Measurements from ENCODE around the gene ELAVL1. TPM values are rescaled to one million over a fixed set of nuclear protein-coding genes. Genes with fewer than 3 reads are reported as not detected.

Gene ELAVL1
- polyA plus RNA-seq, 1 donor from 2014 or later, result 19.1 TPM

DNA sequence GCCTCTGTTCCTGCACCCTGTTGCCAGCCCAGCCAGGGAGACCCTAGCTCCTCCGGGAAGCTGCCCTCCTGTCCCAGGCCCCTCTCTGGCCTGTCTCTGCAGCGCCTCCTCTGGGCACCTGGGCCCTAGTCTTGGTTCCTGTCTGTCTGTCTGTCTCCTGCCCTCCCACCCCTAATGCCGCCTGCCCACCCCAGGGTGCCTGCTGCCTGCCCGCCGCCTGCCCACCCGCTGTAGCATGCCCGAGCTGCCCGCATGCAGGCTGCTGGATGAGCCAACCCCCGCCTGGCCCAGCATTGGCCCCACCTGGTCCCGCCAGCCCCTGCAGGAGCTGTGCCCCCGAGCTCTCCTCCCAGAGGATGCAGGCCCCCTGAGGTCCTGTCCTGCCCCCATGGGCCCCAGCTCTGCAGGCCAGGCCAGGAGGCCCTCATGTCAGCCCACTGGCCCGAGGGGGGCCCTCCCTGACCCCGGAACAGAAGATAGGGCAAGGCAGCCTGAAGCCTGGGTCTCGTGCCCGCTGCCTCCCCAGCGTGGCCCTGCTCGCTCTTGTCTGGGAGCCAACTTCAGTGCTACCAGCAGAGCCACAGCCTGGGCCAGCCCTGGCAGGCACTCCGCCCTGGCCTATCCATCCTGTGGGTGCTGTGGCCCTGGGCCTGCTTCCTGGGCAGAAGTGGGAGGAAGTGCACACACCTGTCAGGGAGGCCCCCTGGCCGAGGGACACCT lies 96.5 kb downstream of the ELAVL1 start:
- Histone ChIP-seq H3K9me2 (ENCODE audit: insufficient read depth, low read length) (no peaks in the 10 kb centered on the region), H3K27me3 (ENCODE audit: insufficient read depth, low read depth, low read length) (no peaks in the 10 kb centered on the region), H3K4me2 (ENCODE audit: low read length) (no peak overlapping the region), H3K27ac (ENCODE audit: low read length) (no peak overlapping the region), H3K79me2 (replicated peaks; ENCODE audit: insufficient read depth, low read length) (peaks cover 22% of the 10 kb centered on the region), H3F3A (ENCODE audit: insufficient read depth, low read length, poor library complexity, severe bottlenecking) (no peaks in the 10 kb centered on the region), H2AFZ (ENCODE audit: low read depth, low read length) (no peak overlapping the region), H3K9me3 (ENCODE audit: low read length) (no peaks in the 10 kb centered on the region), H3K4me3 (ENCODE audit: low read length) (no peak overlapping the region), H3K36me3 (ENCODE audit: insufficient read depth, low read length) (no peaks in the 10 kb centered on the region), H4K20me1 (ENCODE audit: insufficient read depth) (no peaks in the 10 kb centered on the region), H3K9ac (ENCODE audit: low read length) (no peak overlapping the region)
- TF ChIP-seq REST (IDR thresholded peaks at IDR 0.05; ENCODE audit: borderline replicate concordance) (no peak), RAD21 (conservative IDR thresholded peaks at IDR 0.05) (no peak), TAF1 (IDR thresholded peaks at IDR 0.05; ENCODE audit: low read depth) (no peak), MXI1 (conservative IDR thresholded peaks at IDR 0.05; ENCODE audit: poor library complexity, severe bottlenecking) (no peak)

Other genes with a start within 250 kb of the ELAVL1 start
- gene CLEC4M, start 242.4 kb downstream of the ELAVL1 start, polyA plus RNA-seq, result not detected in 2 replicates
- gene EVI5L, start 175.4 kb downstream of the ELAVL1 start, polyA plus RNA-seq, result 50.6 and 65.1 TPM in 2 replicates
- gene PRR36, start 131.3 kb downstream of the ELAVL1 start, polyA plus RNA-seq, result 2.5 and 2.7 TPM in 2 replicates
- gene LRRC8E, start 117.1 kb downstream of the ELAVL1 start, polyA plus RNA-seq, result not detected in 2 replicates
- gene MAP2K7, start 101.8 kb downstream of the ELAVL1 start, polyA plus RNA-seq, result 9.2 and 13.4 TPM in 2 replicates
- not detected in 2 replicates for gene TGFBR3L, start 90.8 kb downstream of the ELAVL1 start, polyA plus RNA-seq
- 12.8 and 13.2 TPM in 2 replicates for gene SNAPC2, start 85.3 kb downstream of the ELAVL1 start, polyA plus RNA-seq
- gene CTXN1, start 79.5 kb downstream of the ELAVL1 start, polyA plus RNA-seq, result 24.7 and 34.1 TPM in 2 replicates
- 48.3 and 56.7 TPM in 2 replicates for gene TIMM44, start 62.0 kb downstream of the ELAVL1 start, polyA plus RNA-seq
- gene CCL25, start 47.1 kb upstream of the ELAVL1 start, polyA plus RNA-seq, result 1.9 and 2.4 TPM in 2 replicates
- 32.7 and 52.7 TPM in 2 replicates for gene FBN3, start 144.0 kb upstream of the ELAVL1 start, polyA plus RNA-seq
- gene CERS4, start 203.7 kb upstream of the ELAVL1 start, polyA plus RNA-seq, result 55.5 and 59.3 TPM in 2 replicates

Data from neural cell (in vitro differentiated cells).